OCI-LY1 (cell line): ENCODE results near the gene TMTC3.

ENCODE experiments used
- H2AFZ ChIP-seq: fragments of 200-600 bp; sonication (generic), shearing (Covaris generic); 2 replicates; pipeline ENCODE4 v1.6.0; 2014; ENCODE audit warnings: antibody characterized with exemption, mild to moderate bottlenecking, low read length
- H3F3A ChIP-seq: fragments of 200-600 bp; sonication (generic), shearing (Covaris generic); 2 replicates; pipeline ENCODE4 v1.6.0; 2014; ENCODE audit warnings: mild to moderate bottlenecking, antibody characterized with exemption, low read length, moderate library complexity; ENCODE audit not compliant: insufficient read depth
- H3K27ac ChIP-seq: fragments of 200-600 bp; sonication (generic); 2 replicates; pipeline ENCODE4 v1.5.1; 2014; ENCODE audit warnings: low read length, mixed run types, mild to moderate bottlenecking, low read depth; ENCODE audit not compliant: poor library complexity, severe bottlenecking
- H3K27me3 ChIP-seq: fragments of 200-600 bp; sonication (generic); 2 replicates; pipeline ENCODE4 v1.6.0; 2014; ENCODE audit warnings: antibody characterized with exemption, mild to moderate bottlenecking, low read length, moderate library complexity; ENCODE audit not compliant: insufficient read depth
- H3K36me3 ChIP-seq: fragments of 200-600 bp; sonication (generic); 2 replicates; pipeline ENCODE4 v1.6.1; 2014; ENCODE audit warnings: mild to moderate bottlenecking, antibody characterized with exemption, low read length, moderate library complexity, mixed read lengths; ENCODE audit not compliant: insufficient read depth
- H3K4me1 ChIP-seq: fragments of 200-600 bp; sonication (generic); 2 replicates; pipeline ENCODE4 v1.5.1; 2014; ENCODE audit warnings: mild to moderate bottlenecking, low read length, moderate library complexity; ENCODE audit not compliant: insufficient read depth, severe bottlenecking
- H3K4me2 ChIP-seq: fragments of 200-600 bp; sonication (generic), shearing (Covaris generic); 2 replicates; pipeline ENCODE4 v1.6.1; 2014; ENCODE audit warnings: low read length
- H3K4me3 ChIP-seq: fragments of 200-600 bp; sonication (generic); 2 replicates; pipeline ENCODE4 v1.5.1; 2014; ENCODE audit warnings: low read length, low read depth, mild to moderate bottlenecking, mixed read lengths; ENCODE audit not compliant: poor library complexity, severe bottlenecking
- H3K79me2 ChIP-seq: fragments of 200-600 bp; shearing (Covaris generic); 2 replicates; pipeline ENCODE4 v1.6.1; 2016; ENCODE audit warnings: mixed run types, low read length, mixed read lengths; ENCODE audit not compliant: insufficient read depth
- H3K9ac ChIP-seq: fragments of 200-600 bp; sonication (generic), shearing (Covaris generic); 2 replicates; pipeline ENCODE4 v1.6.1; 2014; ENCODE audit warnings: mild to moderate bottlenecking, low read length, mixed read lengths
- H3K9me2 ChIP-seq: fragments of 200-600 bp; sonication (generic), shearing (Covaris generic); 2 replicates; pipeline ENCODE4 v1.6.1; 2014; ENCODE audit warnings: low read depth, mild to moderate bottlenecking, low read length, mixed read lengths
- H3K9me3 ChIP-seq: fragments of 200-600 bp; shearing (Covaris generic); 2 replicates; pipeline ENCODE4 v1.6.1; 2014; ENCODE audit warnings: low read length, mixed read lengths
- H4K20me1 ChIP-seq: fragments of 200-600 bp; sonication (generic), shearing (Covaris generic); 2 replicates; pipeline ENCODE4 v1.6.0; 2016; ENCODE audit warnings: mild to moderate bottlenecking, low read length; ENCODE audit not compliant: insufficient read depth
- CTCF ChIP-seq: fragments of 200-600 bp; sonication (generic), shearing (Covaris generic); IDR thresholded peaks from 2 replicates; pipeline ENCODE4 v1.5.1; 2017; ENCODE audit warnings: mild to moderate bottlenecking, antibody characterized with exemption, low read length, moderate library complexity, mixed read lengths
- EZH2 ChIP-seq: fragments of 200-600 bp; sonication (generic), shearing (Covaris generic); IDR thresholded peaks from 2 replicates; pipeline ENCODE4 v1.8.0; 2017; ENCODE audit warnings: borderline replicate concordance, mixed run types, mild to moderate bottlenecking, antibody characterized with exemption, low read length, moderate library complexity, mixed read lengths

TMTC3 gene

GRCh38 chr12:88242939-88243338, 100.8 kb downstream of the TMTC3 start:
- no peak overlapping the region for H3K9ac ChIP-seq
- no peaks in the 10 kb centered on the region for H3K9me3 ChIP-seq
- no peak overlapping the region for H3K27ac ChIP-seq
- H3K36me3 ChIP-seq, result no peaks in the 10 kb centered on the region
- no peaks in the 10 kb centered on the region for H3K9me2 ChIP-seq
- TF ChIP-seq CTCF (no peak), EZH2 (no peak)
- no peaks in the 10 kb centered on the region for H3K79me2 ChIP-seq
- H3K4me1 ChIP-seq, result no peaks in the 10 kb centered on the region
- no peaks in the 10 kb centered on the region for H3F3A ChIP-seq
- H2AFZ ChIP-seq, result no peak overlapping the region
- no peaks in the 10 kb centered on the region for H4K20me1 ChIP-seq
- H3K27me3 ChIP-seq, result no peaks in the 10 kb centered on the region
- no peak overlapping the region for H3K4me2 ChIP-seq
- no peak overlapping the region for H3K4me3 ChIP-seq

GRCh38 chr12:88243982-88244381, 101.9 kb downstream of the TMTC3 start:
- H3K4me2 ChIP-seq, result no peak overlapping the region
- H4K20me1 ChIP-seq, result no peaks in the 10 kb centered on the region
- no peaks in the 10 kb centered on the region for H3K79me2 ChIP-seq
- no peaks in the 10 kb centered on the region for H3K9me2 ChIP-seq
- no peak overlapping the region for H2AFZ ChIP-seq
- H3F3A ChIP-seq, result no peaks in the 10 kb centered on the region
- no peaks in the 10 kb centered on the region for H3K4me1 ChIP-seq
- H3K27me3 ChIP-seq, result no peaks in the 10 kb centered on the region
- TF ChIP-seq CTCF, result no peak
- TF ChIP-seq EZH2, result no peak
- H3K27ac ChIP-seq, result no peak overlapping the region
- no peak overlapping the region for H3K4me3 ChIP-seq
- no peak overlapping the region for H3K9ac ChIP-seq
- no peaks in the 10 kb centered on the region for H3K36me3 ChIP-seq
- H3K9me3 ChIP-seq, result no peaks in the 10 kb centered on the region

GRCh38 chr12:88245905-88246304, 103.8 kb downstream of the TMTC3 start:
- H3K4me1 ChIP-seq, result no peaks in the 10 kb centered on the region
- no peaks in the 10 kb centered on the region for H3K79me2 ChIP-seq
- no peaks in the 10 kb centered on the region for H3K36me3 ChIP-seq
- no peak overlapping the region for H3K4me3 ChIP-seq
- no peaks in the 10 kb centered on the region for H3K9me2 ChIP-seq
- TF ChIP-seq EZH2, result no peak
- no peak for TF ChIP-seq CTCF
- no peak overlapping the region for H3K27ac ChIP-seq
- no peak overlapping the region for H2AFZ ChIP-seq
- no peaks in the 10 kb centered on the region for H3K27me3 ChIP-seq
- no peak overlapping the region for H3K4me2 ChIP-seq
- no peak overlapping the region for H3K9ac ChIP-seq
- H4K20me1 ChIP-seq, result no peaks in the 10 kb centered on the region
- H3F3A ChIP-seq, result no peaks in the 10 kb centered on the region
- H3K9me3 ChIP-seq, result no peaks in the 10 kb centered on the region
